Measurements from ENCODE around the gene GPER1. TPM values are rescaled to one million over a fixed set of nuclear protein-coding genes. Genes with fewer than 3 reads are reported as not detected.

Gene GPER1
- total RNA-seq, 1 donor from 2014 or later = 11.1 TPM

DNA sequence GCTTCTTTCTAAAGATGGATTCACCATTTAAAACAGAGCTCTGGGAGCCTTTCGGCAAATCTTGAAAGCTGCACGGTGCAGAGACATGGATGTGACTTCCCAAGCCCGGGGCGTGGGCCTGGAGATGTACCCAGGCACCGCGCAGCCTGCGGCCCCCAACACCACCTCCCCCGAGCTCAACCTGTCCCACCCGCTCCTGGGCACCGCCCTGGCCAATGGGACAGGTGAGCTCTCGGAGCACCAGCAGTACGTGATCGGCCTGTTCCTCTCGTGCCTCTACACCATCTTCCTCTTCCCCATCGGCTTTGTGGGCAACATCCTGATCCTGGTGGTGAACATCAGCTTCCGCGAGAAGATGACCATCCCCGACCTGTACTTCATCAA is 3.7 kb downstream of the GPER1 start:
- Histone ChIP-seq H3K27me3 (no peaks in the 10 kb centered on the region), H3K4me3 (no peak overlapping the region), H3K4me1 (peaks cover 17% of the 10 kb centered on the region), H3K9me3 (no peaks in the 10 kb centered on the region), H3K36me3 (peaks cover 6% of the 10 kb centered on the region), H3K27ac (no peak overlapping the region)
- ATAC-seq = no peak
- no peak for DNase-seq
- TF ChIP-seq, protein P1, sequence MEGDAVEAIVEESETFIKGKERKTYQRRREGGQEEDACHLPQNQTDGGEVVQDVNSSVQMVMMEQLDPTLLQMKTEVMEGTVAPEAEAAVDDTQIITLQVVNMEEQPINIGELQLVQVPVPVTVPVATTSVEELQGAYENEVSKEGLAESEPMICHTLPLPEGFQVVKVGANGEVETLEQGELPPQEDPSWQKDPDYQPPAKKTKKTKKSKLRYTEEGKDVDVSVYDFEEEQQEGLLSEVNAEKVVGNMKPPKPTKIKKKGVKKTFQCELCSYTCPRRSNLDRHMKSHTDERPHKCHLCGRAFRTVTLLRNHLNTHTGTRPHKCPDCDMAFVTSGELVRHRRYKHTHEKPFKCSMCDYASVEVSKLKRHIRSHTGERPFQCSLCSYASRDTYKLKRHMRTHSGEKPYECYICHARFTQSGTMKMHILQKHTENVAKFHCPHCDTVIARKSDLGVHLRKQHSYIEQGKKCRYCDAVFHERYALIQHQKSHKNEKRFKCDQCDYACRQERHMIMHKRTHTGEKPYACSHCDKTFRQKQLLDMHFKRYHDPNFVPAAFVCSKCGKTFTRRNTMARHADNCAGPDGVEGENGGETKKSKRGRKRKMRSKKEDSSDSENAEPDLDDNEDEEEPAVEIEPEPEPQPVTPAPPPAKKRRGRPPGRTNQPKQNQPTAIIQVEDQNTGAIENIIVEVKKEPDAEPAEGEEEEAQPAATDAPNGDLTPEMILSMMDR (IDR thresholded peaks at IDR 0.05) = no peak
- intact Hi-C loops (cut with DNase I) = no loop called here

- DNase-seq = no peak
- no peak overlapping the region for H3K4me3 ChIP-seq
- no peaks in the 10 kb centered on the region for H3K9me3 ChIP-seq
- TF ChIP-seq, protein P1 (IDR thresholded peaks at IDR 0.05) = no peak
- intact Hi-C loops (cut with DNase I) = no loop called here
- H3K27ac ChIP-seq = no peak overlapping the region
- H3K4me1 ChIP-seq = peaks cover 11% of the 10 kb centered on the region
- no peak for ATAC-seq
- peaks cover 6% of the 10 kb centered on the region for H3K36me3 ChIP-seq
- H3K27me3 ChIP-seq = no peaks in the 10 kb centered on the region
Measured at GRCh38 chr7:1092161-1092632, 4.3 kb downstream of the GPER1 start.

DNA sequence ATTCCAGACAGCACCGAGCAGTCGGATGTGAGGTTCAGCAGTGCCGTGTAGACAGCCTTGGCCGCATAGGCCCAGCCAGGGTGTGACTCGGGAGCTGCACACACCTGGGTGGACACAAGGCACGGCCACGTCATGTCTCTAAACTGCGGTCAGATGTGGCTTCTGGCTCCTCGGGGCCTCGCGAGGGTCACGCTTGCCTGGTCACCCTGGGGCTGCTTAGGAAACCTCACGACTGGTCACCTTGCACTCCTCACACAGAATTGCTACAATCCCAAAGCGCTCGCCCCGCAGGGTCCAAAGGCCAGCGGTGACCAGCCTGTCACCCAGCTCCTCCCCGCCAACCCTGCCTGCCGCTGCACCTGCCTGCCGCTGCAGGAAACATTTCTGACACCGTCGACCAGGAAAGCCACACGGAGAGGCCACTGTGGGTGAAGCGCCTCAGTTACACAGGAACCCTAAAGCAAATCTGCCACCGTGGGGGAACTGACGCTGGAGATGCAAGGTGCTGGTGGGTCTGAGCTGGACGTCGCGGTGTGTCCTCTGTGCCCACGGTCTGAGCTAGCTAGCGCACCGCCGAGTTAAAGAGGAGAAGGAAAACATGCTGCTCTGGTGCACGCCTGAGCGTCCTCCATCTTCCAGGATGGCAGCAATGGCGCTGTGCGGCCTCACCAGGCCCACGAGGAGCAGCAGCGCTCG is 5.0 kb downstream of the GPER1 start:
- ATAC-seq = no peak
- Histone ChIP-seq H3K4me1 (peaks cover 4% of the 10 kb centered on the region), H3K36me3 (peaks cover 6% of the 10 kb centered on the region), H3K4me3 (no peak overlapping the region), H3K9me3 (no peaks in the 10 kb centered on the region), H3K27me3 (no peaks in the 10 kb centered on the region), H3K27ac (no peak overlapping the region)
- no peak for DNase-seq
- TF ChIP-seq, protein P1 (IDR thresholded peaks at IDR 0.05) = no peak
- intact Hi-C loops (cut with DNase I) = no loop called here

DNA sequence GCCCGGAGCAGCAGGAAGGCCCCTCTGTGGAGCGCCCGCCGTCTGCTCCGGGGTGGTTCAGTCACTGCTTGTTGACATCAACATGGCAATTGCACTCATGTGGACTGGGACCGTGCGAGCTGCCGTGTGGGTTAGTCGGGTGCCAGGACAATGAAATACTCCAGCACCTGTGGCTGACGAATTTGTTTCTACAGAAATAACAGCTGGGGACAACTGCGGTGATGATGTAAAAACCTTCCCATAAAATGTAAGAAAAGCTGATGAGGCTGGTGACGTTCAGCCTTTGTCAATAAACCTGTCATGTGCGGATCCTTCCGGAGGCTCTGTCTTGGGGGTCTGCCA is 5.6 kb downstream of the GPER1 start:
- H3K4me1 ChIP-seq = no peaks in the 10 kb centered on the region
- no peak for ATAC-seq
- H3K36me3 ChIP-seq = peaks cover 6% of the 10 kb centered on the region
- no peak for DNase-seq
- intact Hi-C loops (cut with DNase I) = no loop called here
- H3K27ac ChIP-seq = no peak overlapping the region
- no peaks in the 10 kb centered on the region for H3K27me3 ChIP-seq
- TF ChIP-seq, protein P1 (IDR thresholded peaks at IDR 0.05) = no peak
- no peak overlapping the region for H3K4me3 ChIP-seq
- no peaks in the 10 kb centered on the region for H3K9me3 ChIP-seq

- Histone ChIP-seq H3K4me3 (no peak overlapping the region), H3K9me3 (no peaks in the 10 kb centered on the region), H3K36me3 (peaks cover 6% of the 10 kb centered on the region), H3K4me1 (no peaks in the 10 kb centered on the region), H3K27me3 (no peaks in the 10 kb centered on the region), H3K27ac (no peak overlapping the region)
- DNase-seq (no peak), ATAC-seq (no peak)
- intact Hi-C loops (cut with DNase I) = no loop called here
- TF ChIP-seq, protein P1 (IDR thresholded peaks at IDR 0.05) = no peak
Measured at GRCh38 chr7:1093916-1094508, 6.1 kb downstream of the GPER1 start.

All from upper lobe of right lung (tissue), 1 donor.